ENCODE results near the gene CD180.

The CD180 gene

GRCh38 chr5:67133217-67133616 is 63.4 kb downstream of the CD180 start:
- no peak for TF ChIP-seq CTCF (IDR thresholded peaks at IDR 0.05)

- no peak for TF ChIP-seq CTCF (IDR thresholded peaks at IDR 0.05)
Observed at GRCh38 chr5:67129768-67130167, 66.8 kb downstream of the CD180 start.
